Activated naive CD4-positive, alpha-beta T cell treated with anti-CD3 and anti-CD28 coated beads, Interleukin-2, amount 50 U/mL, for 24 hours (primary cell): Measurements from ENCODE around the gene ATXN10.
A peak's percentile ranks its signal among the peaks of the same experiment; 100 is the strongest.

ENCODE experiments used
- H3K27ac Mint-ChIP-seq: one replicate; pipeline ENCODE4 v1.8.0; 2021; ENCODE audit warnings: mild to moderate bottlenecking, mixed read lengths
- H3K27me3 Mint-ChIP-seq: one replicate; pipeline ENCODE4 v1.8.0; 2021; ENCODE audit warnings: mixed read lengths
- H3K36me3 Mint-ChIP-seq: one replicate; pipeline ENCODE4 v1.8.0; 2021; ENCODE audit warnings: mixed read lengths
- H3K4me1 Mint-ChIP-seq: one replicate; pipeline ENCODE4 v1.8.0; 2021; ENCODE audit warnings: mixed read lengths
- H3K4me3 Mint-ChIP-seq: one replicate; pipeline ENCODE4 v1.8.0; 2021; ENCODE audit warnings: mild to moderate bottlenecking, mixed read lengths
- H3K9me3 Mint-ChIP-seq: one replicate; pipeline ENCODE4 v1.8.0; 2021; ENCODE audit warnings: mixed read lengths

ATXN10 gene

GRCh38 chr22:45878051-45878781 lies 206.6 kb downstream of the ATXN10 start:
- Mint-ChIP-seq H3K4me1 (no peaks in the 10 kb centered on the region), H3K4me3 (no peak overlapping the region), H3K27me3 (peaks cover 16% of the 10 kb centered on the region), H3K27ac (no peak overlapping the region), H3K36me3 (no peaks in the 10 kb centered on the region), H3K9me3 (peaks cover 2% of the 10 kb centered on the region)

DNA sequence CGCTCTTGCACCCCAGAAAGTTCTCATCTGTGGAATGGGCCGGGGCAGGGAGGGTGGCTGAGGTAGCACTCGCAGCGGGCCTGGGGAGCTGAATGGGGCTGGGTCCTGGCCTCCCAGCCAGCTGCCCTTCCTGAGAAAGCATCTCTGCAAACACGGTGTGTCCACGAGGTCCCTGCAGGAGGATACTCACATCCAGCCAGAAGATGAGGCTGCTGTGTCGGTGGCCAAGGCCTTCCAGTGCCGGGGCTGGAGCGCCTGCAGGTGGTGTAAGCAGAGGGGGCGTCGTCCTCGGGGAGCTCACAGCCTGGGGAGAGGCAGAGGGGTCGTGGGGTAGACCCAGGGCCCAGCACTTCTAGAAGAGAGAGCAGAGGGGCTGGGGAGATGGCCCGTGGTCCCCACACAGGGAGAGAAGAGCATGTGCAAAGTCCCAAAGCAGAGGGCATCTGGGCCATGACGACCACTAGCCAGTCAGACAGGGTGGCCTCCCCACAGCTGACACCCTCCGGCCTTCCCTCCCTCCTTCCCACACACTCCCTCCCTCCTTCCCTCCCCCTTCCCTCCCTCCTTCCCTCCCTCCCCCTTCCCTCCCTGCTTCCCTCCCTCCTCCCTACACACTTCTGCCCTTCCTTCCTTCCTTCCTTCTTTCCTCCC lies 207.4 kb downstream of the ATXN10 start:
- Mint-ChIP-seq H3K4me1 (no peaks in the 10 kb centered on the region), H3K36me3 (no peaks in the 10 kb centered on the region), H3K4me3 (no peak overlapping the region), H3K27ac (no peak overlapping the region), H3K9me3 (no peaks in the 10 kb centered on the region), H3K27me3 (peaks cover 19% of the 10 kb centered on the region)

DNA sequence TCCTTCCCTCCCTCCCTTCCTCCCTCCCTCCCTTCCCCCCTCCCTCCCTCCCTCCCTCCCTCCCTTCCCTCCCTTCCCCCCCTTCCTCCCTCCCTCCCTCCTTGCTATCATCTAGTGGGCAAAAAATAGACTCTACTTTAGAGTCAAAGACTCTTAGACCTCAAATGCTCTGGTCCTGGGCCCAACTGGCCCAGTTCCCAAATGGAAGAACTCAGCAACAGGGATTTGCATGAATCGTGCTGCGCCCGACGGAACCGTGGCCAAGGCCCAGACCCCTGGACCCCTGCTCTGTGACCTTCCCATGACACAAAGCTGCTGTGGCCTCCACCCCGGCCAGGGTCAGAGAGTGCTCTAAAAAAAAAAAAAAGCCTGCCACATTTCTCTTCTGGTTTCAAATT lies 207.9 kb downstream of the ATXN10 start:
- no peaks in the 10 kb centered on the region for H3K36me3 Mint-ChIP-seq
- H3K9me3 Mint-ChIP-seq = no peaks in the 10 kb centered on the region
- H3K27ac Mint-ChIP-seq = no peak overlapping the region
- H3K27me3 Mint-ChIP-seq = peaks cover 19% of the 10 kb centered on the region
- H3K4me3 Mint-ChIP-seq = no peak overlapping the region
- H3K4me1 Mint-ChIP-seq = no peaks in the 10 kb centered on the region

DNA sequence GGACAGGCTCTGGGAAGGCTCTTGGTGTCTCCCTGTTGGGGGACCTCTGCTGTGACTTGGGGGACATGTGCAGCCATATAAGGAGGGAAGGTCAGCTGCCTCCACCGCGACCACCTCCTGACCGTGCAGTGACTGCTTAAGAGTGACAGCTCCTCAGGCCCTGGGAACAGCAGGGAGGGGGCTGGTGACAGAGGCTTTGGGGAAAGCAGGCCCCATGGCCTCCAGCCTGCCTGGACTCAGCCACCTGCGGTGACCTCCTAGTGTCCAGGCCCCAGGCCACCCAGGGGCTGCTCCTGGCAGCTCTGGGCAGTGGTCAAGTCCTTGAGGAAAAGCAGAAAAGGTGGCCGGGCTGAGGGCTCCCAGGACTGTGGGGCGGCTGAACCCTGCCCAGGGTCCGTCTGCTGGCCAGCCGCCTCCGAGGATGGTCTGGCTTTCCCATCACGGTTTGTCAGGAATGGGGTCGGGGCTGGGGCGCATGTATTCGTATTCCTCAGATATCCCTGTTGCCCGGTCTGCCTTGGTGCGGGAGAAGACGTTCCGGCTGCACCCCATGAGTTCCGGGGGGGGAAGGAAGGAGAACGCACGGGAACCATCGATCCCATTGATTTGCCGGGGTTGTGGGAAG lies 208.6 kb downstream of the ATXN10 start:
- H3K4me3 Mint-ChIP-seq = no peak overlapping the region
- no peak overlapping the region for H3K27ac Mint-ChIP-seq
- no peaks in the 10 kb centered on the region for H3K4me1 Mint-ChIP-seq
- H3K27me3 Mint-ChIP-seq = peaks cover 21% of the 10 kb centered on the region
- H3K9me3 Mint-ChIP-seq = no peaks in the 10 kb centered on the region
- no peaks in the 10 kb centered on the region for H3K36me3 Mint-ChIP-seq

DNA sequence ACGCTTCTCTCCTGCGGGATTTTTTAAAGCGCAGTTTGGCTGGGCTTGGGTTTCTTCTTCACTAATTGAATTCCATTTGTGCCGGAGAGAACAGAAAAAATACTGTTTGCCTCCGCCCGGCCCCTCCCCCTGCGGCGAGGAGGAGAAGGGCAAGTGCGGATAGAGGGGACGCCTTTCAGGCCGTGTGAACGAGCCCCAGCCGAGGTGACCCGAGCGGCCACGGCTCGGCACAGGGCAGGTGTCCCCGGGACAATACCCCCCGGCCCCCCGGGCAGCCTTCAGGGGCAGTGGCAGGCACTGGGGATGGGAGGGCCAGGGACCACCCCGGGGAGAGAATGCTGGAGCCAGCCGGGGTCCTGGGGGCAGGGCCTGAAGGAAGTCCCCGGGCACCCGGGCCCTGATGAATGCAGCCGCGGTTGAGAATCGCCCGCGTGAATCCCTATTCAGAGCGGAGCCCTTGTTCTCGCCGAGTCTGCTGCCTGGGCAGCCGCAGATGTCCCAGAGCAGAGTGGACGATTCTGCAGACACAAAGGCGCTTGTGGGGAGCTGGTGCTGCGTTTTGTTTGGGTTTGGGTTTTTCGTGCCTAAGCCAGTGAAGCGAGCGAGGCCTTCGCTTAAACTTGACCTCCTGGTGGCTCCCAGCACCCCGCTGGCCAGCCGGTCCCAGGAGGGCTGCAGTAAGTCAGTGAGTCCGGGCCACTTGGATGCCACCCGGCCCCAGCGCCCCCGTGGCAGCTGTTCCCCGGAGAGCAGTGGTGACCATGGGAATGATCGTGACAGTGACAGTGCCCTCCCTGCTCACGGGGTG lies 209.3 kb downstream of the ATXN10 start:
- no peak overlapping the region for H3K27ac Mint-ChIP-seq
- no peaks in the 10 kb centered on the region for H3K9me3 Mint-ChIP-seq
- H3K27me3 Mint-ChIP-seq = peaks cover 21% of the 10 kb centered on the region
- H3K4me3 Mint-ChIP-seq = no peak overlapping the region
- no peaks in the 10 kb centered on the region for H3K36me3 Mint-ChIP-seq
- no peaks in the 10 kb centered on the region for H3K4me1 Mint-ChIP-seq

- H3K4me1 Mint-ChIP-seq = no peaks in the 10 kb centered on the region
- peaks cover 21% of the 10 kb centered on the region for H3K27me3 Mint-ChIP-seq
- H3K36me3 Mint-ChIP-seq = no peaks in the 10 kb centered on the region
- no peak overlapping the region for H3K4me3 Mint-ChIP-seq
- H3K27ac Mint-ChIP-seq = no peak overlapping the region
- no peaks in the 10 kb centered on the region for H3K9me3 Mint-ChIP-seq
Observed at GRCh38 chr22:45881524-45881875, 209.9 kb downstream of the ATXN10 start.

DNA sequence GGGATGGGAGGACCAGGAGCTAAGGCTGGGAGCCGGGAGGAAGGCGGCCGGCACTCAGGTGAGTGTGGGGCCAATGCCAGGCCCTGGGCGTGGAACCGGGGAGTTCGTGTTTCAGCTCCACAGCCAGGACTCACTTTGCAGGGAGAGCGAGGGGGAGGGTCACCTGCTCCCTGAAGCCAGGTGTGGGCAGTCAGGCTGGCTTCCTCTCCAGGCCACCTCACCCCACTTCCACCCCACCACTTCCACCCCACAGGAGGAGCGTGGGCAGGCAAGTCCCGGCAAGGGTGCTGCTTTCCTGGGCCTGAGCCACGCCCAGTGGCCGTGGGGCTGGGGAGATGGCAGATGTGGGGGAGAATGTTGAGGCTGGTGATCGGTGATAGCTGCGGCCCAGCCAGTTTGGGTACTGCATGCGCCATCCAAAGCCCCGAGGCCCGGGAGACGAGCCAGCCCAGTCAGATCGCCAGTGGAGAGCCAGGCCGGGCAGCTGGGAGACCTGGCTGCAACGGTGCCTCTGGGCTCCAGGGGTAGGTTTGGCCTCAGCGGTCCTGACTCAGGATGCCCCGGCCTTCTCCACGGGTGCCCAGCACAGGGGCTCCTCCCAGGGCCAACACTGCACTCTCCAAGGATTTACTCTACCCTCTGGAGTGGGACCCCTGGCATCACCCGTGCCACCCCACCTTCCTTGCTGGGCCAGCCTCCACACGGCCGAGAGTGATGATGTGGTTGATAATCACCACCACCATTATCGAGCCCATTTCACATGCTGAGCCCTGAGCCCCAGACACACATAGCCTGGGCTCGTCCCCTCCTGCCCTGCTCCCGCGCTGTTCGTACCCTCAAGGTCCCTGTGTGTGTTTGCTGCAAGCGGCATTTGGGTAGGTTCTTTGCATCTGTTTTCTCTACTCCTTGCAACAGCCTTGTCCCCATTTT lies 211.5 kb downstream of the ATXN10 start:
- H3K27ac Mint-ChIP-seq = no peak overlapping the region
- no peaks in the 10 kb centered on the region for H3K9me3 Mint-ChIP-seq
- no peak overlapping the region for H3K4me3 Mint-ChIP-seq
- no peaks in the 10 kb centered on the region for H3K4me1 Mint-ChIP-seq
- no peaks in the 10 kb centered on the region for H3K36me3 Mint-ChIP-seq
- H3K27me3 Mint-ChIP-seq = peaks cover 21% of the 10 kb centered on the region

- Mint-ChIP-seq H3K27me3 (peaks cover 20% of the 10 kb centered on the region), H3K9me3 (no peaks in the 10 kb centered on the region), H3K4me1 (no peaks in the 10 kb centered on the region), H3K4me3 (no peak overlapping the region), H3K27ac (no peak overlapping the region), H3K36me3 (no peaks in the 10 kb centered on the region)
Observed at GRCh38 chr22:45883811-45884170, 212.2 kb downstream of the ATXN10 start.

- Mint-ChIP-seq H3K27me3 (peaks cover 18% of the 10 kb centered on the region), H3K4me3 (no peak overlapping the region), H3K27ac (no peak overlapping the region), H3K36me3 (no peaks in the 10 kb centered on the region), H3K9me3 (no peaks in the 10 kb centered on the region), H3K4me1 (no peaks in the 10 kb centered on the region)
Observed at GRCh38 chr22:45884201-45885062, 212.8 kb downstream of the ATXN10 start.

- H3K27ac Mint-ChIP-seq = no peak overlapping the region
- peaks cover 15% of the 10 kb centered on the region for H3K27me3 Mint-ChIP-seq
Observed at GRCh38 chr22:45885171-45885840, 213.7 kb downstream of the ATXN10 start.

GRCh38 chr22:45885941-45886395 lies 214.3 kb downstream of the ATXN10 start:
- Mint-ChIP-seq H3K36me3 (no peaks in the 10 kb centered on the region), H3K27ac (no peak overlapping the region), H3K4me1 (no peaks in the 10 kb centered on the region), H3K4me3 (no peak overlapping the region), H3K9me3 (no peaks in the 10 kb centered on the region), H3K27me3 (peaks cover 11% of the 10 kb centered on the region)

More at GRCh38 chr22:45885171-45885840, 213.7 kb downstream of the ATXN10 start:
- H3K4me1 Mint-ChIP-seq = no peaks in the 10 kb centered on the region
- no peak overlapping the region for H3K4me3 Mint-ChIP-seq
- no peaks in the 10 kb centered on the region for H3K36me3 Mint-ChIP-seq
- no peaks in the 10 kb centered on the region for H3K9me3 Mint-ChIP-seq

- Mint-ChIP-seq H3K27ac (peak overlapping the region; percentile 21), H3K27me3 (peaks cover 10% of the 10 kb centered on the region), H3K4me3 (no peak overlapping the region)
Observed at GRCh38 chr22:45886540-45886939, 214.9 kb downstream of the ATXN10 start.

DNA sequence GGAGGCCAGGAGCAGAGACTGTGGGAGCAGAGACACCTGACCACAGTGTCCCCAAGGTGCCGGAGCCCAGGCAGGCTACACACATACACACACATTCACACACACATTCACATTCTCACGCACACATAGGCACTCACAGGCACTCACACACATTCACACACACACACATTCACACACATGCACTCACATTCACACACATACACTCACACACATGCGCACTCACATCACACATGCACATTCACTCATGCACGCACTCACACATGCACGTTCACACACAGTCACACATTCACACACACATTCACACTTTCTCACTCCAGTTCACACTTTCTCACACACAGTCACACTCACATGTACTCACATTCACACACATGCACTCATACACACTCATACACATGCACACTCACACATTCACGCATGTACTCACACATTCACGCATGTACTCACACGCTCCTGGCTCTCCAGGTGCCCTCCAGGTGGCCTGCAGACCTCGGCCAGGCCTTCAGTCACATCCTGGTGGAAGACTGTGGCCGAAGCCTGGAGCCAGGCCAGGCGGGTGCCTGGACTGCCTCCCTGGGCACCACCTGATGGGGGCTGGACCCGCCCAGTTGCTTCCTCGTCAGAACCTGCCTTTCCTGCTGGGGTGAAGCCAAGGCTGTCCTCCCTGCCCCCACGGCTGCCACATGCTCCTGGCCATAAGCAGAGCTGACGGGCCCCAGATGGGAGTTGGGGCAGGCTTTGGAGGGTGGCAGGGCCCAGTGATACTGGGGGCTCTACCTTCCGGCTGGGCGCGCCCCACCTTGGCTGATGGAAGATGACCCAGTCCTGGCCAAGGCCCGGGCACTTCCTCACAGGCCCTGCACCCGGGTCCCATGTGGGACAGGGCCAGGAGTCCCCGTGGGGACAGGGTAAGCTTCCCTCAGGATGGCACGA lies 215.8 kb downstream of the ATXN10 start:
- Mint-ChIP-seq H3K9me3 (no peaks in the 10 kb centered on the region), H3K4me1 (no peaks in the 10 kb centered on the region), H3K27ac (no peak overlapping the region), H3K4me3 (no peak overlapping the region), H3K36me3 (no peaks in the 10 kb centered on the region), H3K27me3 (peaks cover 7% of the 10 kb centered on the region)

More at GRCh38 chr22:45886540-45886939, 214.9 kb downstream of the ATXN10 start:
- Mint-ChIP-seq H3K9me3 (no peaks in the 10 kb centered on the region), H3K4me1 (no peaks in the 10 kb centered on the region), H3K36me3 (no peaks in the 10 kb centered on the region)
